OCI-M1 (cell line): ENCODE measurements around the gene UBE2N.
"Not testable (repeated sequence)": the region's sequence is repeated elsewhere in the genome, so short reads cannot be mapped to it uniquely, and the experiment has no call there.

Source experiments
- DNase-seq: peaks from one replicate; lab custom pipeline; 2025; lab: John Stamatoyannopoulos, UW

The UBE2N gene

DNA sequence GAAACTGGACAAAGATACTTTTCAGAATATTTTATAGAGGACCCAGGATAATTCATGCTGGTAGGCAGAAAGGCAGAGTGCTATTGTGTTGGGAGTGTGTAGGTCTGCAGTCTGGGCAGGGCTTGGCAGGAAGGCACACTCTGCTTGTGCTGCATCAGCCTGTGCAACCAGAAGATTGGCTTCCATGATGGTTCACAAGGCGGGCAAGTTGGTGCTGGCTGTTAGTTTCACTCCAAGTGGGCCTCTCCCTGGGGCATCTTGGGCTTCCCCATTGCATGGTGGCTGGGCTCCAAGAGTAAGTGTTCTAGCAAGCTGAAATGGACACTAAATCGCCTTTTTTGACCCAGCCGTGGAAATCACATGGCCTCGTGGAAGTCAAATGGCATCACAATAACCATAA lies 1.8 kb upstream of the UBE2N start:
- DNase-seq, result no peak

DNA sequence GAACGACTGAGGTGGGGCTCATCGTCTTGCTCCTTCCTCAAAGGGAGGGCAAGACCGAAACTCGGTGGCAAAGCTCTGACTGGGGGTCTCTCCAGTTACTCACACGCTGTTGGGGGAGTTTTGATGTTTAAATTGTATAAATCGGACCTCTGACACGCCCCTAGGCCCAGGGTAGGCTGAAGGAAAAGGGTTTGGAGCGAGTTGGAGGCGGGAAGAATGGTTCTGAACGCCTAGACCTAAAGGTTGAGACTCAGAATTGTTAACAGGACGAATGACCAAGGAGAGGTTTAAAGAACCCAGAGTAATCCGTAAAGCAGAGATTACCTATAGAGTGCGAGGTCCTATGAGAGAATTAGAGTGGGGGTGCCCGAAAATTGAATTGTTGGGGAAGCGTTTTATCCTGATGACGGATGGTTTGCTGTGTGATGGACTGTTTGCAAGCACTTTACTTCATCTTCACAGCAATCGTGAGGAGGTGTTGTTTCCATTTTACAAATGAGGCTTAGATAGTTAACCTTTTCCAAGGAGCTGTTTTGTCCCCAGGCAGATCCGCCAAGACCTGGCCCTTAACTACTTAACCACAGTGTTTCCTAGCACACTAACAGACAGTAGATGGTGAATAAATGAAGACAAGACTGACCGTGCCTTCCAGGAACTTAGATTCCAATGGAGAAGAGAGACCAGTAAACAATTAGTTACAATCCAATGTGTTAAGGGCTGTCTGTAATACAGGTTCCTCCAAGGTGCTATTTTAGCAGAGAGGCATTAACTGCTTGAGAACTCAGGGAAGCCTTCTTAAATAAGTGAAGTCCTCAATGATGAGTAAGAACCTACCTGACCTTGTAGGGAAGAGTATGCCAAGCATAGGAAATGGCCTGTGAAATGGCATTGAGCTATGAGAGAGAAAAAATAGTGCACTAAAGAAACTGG lies 929 bp upstream of the UBE2N start:
- peak; percentile 57 for DNase-seq

DNA sequence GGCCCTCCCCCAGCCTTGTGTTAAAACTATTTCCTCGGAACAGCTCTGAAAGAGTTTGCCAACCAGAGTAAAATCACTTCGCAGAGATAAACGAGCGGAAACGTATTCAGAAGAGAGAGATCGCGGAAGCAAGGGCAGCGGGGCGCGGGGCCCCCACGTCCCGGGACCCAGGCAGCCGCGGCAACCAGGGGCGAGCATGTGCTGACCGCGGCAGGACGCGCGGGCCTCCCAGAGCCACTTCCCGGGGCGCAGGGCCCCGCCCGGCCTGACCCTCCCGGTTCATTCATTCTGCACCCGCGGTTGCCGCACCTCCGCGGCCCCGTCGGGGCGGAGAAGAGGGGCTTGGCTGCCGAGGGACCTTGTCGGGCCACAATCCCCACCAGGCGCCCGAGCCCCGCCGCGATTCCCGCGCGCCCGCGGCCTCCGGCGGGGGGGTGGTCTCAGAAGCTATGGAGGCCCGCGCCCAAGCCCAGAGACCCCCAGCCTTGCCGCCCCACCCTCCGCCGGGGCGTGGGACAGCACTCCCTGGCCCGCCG lies 598 bp downstream of the UBE2N start:
- peak; percentile 33 for DNase-seq

DNA sequence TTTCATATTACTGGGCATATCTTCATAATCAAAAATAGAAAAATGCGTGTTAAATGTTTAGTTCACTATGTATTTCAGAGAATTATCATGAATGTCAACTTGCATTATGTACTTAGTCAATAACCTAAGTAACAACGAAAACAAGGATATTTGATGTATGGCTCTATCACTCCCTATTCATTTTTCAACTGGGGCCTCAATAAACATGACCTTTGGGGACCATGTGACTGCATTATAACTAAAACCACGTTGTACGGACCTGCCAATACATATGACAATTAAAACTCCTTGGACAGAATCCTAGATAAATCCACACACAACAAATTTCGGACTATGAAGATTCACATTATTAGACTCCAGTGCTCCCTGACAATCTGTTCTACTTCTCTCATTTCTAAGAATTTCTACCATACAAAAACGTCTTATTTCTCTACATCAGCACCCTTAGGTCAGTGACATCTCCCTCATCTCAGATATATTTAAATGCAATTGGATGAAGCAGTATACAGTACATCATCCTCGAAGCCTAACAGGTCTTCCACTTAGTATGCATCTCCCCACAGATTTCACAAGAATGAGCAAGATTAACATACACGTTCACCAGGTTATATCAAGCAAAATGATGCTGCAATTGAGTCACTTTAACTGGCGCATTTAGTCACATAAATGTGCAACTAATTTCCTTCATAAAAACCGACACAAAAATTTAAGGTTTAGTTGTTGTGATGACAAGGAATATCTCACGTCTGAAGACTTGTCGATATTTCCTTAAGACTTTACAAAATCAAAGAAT lies 1.5 kb downstream of the UBE2N start:
- DNase-seq, result no peak

DNA sequence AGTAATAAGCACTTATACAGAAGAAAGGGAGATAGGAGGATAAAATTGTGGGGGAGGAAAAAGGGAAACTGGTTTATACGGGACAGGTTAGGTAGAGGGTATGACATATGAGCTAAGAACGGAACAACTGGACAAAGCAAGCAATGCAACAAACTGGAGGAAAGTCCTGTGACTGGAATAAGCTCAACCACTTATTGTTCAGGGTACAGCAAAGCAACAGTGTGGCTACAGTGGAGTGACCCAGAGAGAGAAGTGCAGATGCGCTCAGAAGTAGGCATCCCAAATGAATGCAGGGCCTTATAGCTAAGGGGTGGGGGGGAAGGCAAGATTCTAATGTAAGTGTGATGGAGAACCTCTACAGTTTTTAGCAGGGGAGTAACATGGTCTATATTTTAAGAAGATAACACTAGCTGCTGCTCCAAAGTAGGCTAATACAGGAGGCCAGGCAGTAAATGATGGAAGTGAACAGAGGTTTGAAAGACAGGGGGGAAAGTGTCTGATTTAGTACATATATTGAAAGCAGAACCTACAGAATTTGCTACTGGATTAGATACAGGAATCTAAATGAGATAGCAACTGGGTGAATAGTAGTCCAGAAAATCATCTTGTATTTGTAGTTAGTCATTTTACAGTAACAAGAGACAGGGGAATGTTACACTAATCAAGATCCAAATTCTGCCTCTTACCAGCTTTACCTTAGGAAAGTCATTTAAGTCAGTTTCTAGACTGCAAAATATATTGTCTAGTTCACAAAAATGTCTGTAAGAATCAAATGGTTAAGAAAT lies 3.3 kb downstream of the UBE2N start:
- DNase-seq, result no peak

DNA sequence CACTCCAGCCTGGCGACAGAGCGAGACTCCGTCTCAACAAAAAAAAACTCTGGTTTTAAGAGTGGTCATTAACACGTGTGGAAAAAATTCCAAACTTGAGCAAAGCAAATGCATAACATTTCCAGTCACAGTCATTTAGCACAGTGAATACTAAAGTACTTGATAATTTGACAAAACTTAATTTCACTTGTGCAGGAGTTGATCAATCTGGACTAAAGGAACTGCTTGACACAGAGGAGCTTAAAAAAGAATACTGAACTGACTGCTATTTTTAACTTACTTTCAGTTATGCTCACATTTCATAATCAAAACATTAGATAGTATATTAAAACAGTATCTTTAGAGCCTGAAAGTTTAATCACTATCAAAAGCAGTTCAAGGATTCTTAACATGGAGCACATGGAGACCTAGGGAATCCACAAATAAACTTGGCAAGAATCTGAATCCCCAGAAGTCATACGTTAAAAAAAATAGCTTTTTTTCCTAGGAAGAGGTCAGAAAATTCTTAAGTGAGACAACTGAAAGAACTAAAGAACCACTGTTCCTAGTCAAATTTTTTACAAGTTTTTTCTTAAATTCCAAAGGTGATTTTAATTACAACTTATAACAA lies 7.4 kb downstream of the UBE2N start:
- DNase-seq, result no peak

DNA sequence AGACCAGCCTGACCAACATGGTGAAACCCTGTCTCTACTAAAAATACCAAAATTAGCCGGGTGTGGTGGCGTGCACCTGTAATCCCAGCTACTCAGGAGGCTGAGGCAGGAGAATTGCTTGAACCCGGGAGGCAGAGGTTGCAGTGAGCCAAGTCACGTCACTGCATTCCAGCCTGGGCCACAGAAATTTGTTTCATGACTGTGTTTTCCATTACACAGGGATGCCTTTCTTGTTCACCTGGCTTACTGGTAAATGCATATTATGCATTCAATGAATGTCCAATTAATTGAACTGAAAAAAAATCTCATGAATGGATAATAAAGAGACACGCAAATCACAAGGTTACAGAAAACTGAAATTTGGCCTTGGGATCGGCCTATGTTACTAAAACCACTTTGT lies 9.7 kb downstream of the UBE2N start:
- not testable (repeated sequence) for DNase-seq

DNA sequence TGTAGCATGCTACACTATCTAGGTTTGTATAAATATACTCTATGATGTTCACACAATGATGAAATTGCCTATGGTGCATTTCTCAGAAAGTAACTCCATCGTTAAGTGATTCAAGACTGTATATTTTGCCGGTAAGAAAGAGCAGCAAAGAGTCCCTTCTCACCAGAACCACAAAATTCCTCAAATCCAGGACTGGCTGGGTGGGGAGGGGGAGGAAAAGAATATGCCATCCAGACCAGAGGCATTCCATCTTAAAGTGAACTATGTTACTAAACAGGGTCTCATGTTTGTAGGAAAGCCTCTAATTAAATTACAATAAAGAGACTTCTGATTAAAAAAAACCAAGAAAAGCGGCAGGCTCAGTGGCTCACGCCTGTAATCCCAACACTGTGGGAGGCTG lies 11.5 kb downstream of the UBE2N start:
- DNase-seq, result no peak

DNA sequence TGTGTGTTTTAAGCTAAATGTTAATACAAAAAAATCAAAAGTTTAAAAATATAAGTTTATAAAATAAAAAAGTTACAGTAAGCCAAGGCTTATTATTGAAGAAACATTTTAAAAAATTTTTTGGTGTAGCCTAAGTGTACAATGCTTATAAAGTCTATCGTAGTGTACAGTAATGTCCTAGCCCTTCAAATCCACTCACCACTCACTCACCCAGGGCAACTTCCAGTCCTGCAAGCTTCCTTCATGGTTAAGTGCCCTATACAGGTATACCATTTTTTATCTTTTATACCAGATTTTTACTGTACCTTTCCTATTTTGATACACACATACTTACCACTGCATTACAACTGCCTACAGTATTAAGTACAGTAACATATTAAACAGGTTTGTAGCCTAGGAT lies 11.9 kb downstream of the UBE2N start:
- no peak for DNase-seq

DNA sequence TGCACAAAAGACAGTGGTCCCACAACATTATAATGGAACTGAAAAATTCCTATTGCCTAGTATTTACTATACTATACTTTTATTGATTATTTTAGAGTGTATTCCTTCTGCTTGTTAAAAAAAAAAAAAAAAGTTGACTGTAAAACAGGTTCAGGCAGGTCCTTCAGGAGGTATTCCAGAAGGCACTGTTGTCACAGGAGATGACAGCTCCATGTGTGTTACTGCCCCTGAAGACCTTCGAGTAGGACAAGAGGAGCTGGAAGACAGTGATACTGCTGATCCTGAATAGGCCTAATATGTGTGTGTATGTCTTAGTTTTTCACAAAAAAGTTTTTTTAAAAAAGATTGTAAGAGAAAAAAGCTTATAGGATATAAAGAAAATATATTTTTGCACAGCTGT lies 12.3 kb downstream of the UBE2N start:
- no peak for DNase-seq

DNA sequence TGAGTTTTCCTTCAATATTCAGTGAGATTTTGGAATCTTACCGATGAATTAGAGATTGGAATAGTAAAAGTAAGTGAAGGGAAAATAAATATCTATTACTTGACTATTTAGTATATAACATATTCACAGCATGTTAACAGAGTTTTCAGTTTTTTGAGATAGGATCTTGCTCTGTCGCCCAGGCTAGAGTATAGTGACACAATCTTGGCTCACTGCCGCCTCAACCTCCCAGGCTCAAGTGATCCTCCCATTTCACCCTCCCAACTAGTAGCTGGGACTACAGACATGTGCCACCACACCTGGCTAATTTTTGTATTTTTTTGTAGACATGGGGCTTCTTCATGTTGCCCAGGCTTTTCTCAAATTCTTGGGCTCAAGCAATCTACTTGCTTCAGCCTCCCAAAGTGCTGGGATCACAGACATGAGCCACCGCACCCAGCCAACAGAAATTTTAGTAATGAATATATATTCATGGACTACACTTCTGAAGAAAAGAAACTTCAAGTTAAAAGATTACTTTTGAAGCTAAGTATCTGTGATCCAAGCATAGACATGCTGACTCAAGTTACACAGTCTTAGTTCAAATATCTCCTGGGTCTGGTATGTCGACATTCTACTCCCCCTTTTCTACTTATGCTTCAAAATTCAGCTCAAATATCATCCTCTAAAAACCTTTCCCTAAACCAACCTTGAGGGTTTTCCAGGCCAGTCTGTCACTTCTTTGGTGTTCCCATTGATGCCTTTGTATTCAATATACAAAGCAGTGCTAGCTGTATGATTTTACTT lies 13.8 kb downstream of the UBE2N start:
- no peak for DNase-seq

DNA sequence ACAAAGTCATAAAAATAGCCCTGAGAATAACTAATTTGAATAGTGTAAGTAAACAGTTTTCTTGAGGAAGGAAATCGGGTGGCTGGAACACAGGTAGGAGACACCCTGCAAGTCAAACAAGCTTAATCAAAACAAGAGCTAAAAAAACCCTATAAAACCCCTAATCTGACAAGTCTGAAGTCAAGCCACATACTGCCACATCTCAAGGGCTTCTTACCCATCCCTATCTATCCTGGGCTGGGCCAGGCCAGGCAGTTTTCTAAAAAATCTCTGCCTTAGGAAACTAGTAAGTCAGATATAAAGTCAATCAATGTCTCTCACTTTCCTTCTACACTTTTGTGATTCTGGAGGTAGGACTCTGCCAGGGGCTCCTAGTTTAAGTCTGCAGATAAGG lies 15.3 kb downstream of the UBE2N start:
- DNase-seq, result no peak

DNA sequence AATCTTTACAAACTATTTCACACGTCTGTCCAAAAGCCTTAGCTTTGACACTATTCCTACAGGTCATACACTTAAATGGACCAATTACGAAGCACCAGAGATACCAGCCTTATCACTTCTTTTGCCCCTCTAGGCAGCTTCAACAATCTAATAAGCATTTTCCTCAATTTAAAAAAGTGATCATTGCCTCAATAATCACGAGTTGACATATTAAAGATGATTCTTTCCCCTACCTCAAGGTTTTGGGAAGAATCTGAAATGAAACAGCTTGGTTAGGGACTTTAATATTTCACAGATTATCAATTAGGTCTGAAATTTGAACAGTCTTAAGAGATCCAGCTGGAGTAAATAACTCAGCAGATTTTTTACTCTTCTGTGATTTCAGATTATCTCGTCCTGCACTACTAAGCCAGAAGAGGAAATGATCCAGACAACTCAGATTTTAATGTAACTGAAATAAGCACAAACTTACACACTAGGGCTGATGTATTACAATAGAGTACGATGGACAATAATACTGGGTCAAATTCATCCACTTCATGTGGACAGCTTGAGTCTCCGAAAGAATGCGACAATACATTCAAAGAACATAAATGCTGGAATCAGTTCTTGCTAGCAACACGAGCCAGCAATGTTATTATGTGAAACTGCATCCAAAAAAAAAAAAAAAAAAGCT lies 15.9 kb downstream of the UBE2N start:
- DNase-seq, result no peak

DNA sequence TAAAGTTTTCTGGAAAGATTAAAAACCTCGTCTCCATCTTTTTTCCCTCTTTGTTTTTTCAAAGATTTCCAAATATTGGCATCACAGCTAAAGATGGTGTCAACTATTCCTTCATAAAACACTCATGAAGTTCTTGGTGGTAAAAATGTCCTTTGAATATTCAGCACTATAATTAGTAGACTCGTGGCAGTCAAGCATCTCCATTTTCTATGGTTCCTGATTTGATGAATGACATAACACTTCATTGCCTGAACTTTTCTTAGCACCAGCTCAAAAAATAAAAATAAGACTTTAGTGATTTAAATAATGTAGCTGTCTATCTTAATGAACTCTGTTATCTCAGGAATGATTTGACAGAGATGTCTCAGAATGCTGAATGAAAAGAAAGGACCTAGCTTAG lies 19.7 kb downstream of the UBE2N start:
- no peak for DNase-seq

DNA sequence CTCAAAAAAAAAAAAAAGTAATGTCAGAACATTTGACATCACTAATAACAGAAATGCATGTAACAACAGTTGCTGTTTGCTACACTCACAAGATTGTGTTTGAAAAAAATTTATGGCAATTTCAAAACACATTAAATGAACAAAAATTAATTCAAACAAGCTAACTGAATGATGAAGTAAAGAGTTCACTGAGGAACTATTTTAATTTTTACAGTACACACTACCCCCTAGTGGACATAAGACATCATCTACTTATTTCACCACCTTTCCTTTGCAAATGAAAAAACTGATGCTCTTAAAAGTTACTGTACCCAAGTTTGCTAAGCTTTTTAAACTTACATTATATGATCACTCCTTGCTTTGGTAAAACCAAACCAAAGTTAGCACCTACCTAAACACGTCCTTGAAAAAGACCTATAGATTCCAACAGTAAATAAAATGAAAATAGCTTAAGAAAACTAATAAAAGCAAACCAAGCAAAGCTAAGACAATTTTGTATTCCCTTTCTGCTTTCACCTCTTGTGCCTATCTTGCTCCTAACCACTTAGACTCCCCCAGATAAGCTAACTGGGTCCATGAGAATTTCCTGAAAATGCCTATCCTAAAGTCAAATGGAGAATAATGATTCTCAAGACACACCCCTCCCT lies 22.2 kb downstream of the UBE2N start:
- DNase-seq, result peak; percentile 83

DNA sequence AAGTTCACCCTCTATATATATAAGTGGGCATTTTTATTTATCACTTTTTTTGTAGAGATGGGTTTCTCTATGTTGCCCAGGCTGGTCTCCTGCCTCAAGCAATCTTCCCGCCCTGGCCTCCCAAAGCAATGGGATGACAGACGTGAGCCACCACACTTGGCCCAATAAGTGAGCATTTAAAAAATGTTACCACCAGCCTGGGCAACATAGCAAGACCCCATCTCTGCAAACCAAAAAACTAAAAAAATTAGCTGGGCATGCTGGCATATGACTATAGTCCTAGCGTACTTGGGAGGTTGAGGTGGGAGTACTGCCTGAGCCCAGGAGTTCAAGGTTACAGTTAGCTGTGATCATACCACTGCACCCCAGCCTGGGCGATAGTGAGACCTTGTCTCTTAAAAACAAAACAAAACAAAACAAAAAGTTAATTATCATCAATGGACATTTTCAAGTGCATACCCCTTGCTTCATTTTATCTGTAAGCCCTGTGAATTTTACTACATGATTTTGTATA lies 23.7 kb downstream of the UBE2N start:
- no peak for DNase-seq

DNA sequence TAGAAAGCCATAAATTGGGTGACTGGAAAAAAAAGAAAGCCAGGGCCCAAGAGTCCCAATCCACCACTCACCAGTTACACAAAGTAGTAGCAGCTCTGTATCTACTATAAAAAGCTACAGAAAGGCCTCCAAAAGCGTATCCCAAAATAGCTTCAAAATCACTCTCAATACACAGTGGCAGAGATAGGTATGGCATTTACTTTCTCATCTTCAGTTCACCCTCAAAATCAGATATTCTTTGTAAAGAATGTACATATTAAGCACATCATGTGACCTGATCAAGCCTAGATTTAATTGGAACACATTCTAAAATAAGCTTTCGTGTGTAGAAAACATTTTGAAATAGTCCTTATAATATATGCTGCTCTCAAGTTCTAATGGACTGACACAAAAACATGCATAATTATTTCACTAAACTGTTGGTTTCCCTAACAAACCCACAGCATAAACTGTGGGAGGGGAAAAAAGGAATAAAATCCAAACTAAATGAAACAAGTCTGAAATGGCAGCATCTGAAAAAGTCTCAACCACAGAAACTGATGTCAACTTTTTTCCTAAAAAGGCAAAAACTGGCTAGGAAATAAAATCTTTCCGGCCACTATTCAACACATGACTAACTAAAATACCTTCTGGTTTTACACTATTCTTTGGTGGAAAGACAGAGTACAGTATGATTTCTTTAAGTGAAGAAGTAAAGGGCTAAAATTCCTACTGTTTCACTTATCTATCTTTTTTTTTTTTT lies 25.9 kb downstream of the UBE2N start:
- no peak for DNase-seq

DNA sequence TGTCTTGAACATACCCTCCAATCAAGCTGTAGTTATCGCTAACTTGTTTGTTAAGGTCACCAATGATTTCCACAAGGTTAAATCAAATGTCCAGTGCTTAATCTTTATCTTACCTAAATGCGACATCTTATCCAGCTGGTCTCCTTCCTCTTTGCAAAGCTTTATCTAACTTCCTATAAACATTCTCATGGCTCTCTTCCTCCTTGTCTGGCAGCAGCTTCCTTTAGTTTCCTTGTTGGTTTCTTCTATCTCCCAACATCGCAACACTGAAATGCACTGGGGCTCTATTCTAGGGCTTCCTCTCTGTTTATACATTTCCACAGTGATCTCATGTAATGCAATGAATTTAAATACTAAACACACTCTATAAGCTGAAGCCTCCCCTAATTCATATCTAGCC lies 28.7 kb downstream of the UBE2N start:
- DNase-seq, result no peak

DNA sequence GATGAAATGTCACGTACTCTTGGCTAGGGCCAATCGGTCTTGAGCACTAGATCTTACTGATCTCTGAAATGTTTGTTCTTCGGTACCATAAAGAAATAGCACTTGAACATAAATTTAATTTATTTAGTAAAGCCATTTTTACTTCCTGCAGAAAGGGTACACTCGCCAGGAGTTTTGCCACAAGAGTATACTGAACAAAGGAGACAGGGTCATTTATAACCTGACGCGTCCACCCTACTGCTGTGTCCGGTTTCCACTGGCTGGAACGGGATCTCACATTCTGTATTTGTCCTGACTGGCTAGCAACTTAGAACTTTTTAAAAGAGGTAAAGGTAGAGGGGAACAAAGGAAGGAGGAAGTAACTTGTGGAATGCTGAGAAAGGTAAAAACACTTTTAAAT lies 29.4 kb downstream of the UBE2N start:
- DNase-seq, result not testable (repeated sequence)
